Retinal pigment epithelial cell (primary cell): ENCODE measurements around the gene DEFB124.
"Not testable (repeated sequence)": the region's sequence is repeated elsewhere in the genome, so short reads cannot be mapped to it uniquely, and the experiment has no call there.

Source experiments
- DNase-seq: peaks from one replicate; pipeline ENCODE4 v3.0.0-alpha.2; 2010; ENCODE audit warnings: low read depth
- H3K4me3 ChIP-seq: 2 replicates; pipeline ENCODE4 v1.5.1; 2011; ENCODE audit warnings: mild to moderate bottlenecking, low read length, control low read depth, moderate library complexity
- CTCF ChIP-seq: conservative IDR thresholded peaks from 2 replicates; pipeline ENCODE4 v1.5.1; 2011; ENCODE audit warnings: low read depth, low read length, control low read depth, inconsistent platforms

The DEFB124 gene

DNA sequence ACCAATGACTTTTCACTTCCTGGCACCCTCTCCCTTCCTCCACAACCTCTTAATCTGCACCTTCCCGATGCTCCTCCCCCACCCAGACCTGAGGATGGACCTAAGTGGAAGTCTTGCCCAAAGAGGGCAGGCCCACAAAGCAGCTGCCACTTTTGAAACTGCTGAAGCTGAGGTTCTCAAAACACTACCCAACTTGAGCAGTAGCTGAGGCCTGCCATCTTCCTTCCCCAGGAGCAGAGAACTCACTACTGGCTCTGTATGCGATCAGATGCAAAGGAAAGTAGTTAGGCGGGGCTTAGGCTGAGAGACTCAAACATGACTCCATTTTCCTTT is 40.8 kb upstream of the DEFB124 start:
- no peak for DNase-seq
- TF ChIP-seq CTCF: no peak

DNA sequence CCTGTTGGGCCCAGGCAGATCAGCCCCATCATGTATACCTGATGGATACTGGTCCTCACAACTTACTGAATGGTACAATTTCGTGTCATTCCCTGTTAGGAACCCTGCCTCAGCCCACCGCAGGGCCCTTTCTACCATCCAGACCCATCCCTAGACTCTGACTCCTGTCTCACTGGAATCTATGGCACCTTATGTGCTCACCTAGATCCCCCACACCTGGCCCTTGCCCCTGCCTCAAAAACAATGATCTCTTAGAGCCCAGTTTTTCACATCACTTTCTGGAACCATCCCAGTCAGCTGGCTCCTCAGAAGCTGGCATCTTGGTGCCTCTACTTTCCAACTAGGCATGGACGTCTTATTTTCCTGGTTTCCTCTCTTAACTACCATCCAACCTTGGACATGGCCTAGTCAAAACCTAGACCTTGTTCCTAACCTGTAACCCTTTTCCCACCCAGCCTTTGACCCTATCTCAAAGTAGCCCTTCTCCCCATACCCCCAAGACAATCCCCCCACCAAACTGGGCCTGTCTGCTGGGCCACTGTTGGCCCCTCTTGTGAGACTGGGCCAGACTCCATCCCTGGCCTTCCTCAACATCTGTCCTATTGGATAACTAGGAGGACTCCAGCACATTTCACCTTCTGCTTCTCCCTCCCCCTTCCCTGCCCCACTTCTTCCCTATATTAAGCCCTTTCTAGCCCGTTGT is 40.3 kb upstream of the DEFB124 start:
- H3K4me3 ChIP-seq: peak overlapping the region; percentile 92
- DNase-seq: no peak
- TF ChIP-seq CTCF: no peak

More for the DNA sequence above, 40.8 kb upstream of the DEFB124 start:
- peak overlapping the region; percentile 92 for H3K4me3 ChIP-seq

DNA sequence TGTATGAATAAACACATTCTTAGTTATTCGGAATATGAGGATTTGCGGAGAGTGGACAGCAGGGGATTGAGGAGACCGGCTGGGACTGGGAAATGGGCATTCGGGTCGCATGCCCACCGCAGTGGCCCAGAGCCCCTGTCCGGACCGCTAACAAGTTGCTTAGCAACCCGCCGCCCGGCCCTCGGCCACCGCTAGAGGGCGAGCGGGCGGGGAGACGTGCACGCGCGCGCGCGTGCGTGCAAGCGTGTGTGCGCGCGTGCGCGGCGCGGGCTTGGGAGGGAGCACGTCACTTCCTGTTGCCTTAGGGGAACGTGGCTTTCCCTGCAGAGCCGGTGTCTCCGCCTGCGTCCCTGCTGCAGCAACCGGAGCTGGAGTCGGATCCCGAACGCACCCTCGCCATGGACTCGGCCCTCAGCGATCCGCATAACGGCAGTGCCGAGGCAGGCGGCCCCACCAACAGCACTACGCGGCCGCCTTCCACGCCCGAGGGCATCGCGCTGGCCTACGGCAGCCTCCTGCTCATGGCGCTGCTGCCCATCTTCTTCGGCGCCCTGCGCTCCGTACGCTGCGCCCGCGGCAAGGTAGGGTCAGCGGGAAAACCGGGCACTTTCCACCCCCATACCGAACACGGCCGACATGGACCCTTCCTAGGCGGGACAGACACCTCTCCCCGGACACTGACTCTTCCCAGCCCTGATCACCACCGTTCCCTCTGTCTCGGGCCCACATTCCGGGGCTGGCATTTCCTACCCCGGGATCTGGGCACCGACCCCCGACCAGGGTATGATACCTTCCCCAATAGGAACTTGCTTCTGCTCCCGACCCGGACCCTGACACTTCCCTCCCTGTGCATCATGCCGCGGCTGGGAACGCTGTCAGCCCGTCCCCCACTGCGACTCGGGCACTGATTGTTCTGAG is 39.5 kb upstream of the DEFB124 start, which contains the start of gene HM13:
HM13 (plus strand) TSS at position 289 of the 918 bp plus-strand sequence; CDS start at position 399, 110 bp downstream.
- peak within 1 kb of the TSS; percentile 92 for H3K4me3 ChIP-seq
- peak; percentile 74 for TF ChIP-seq CTCF
- DNase-seq: peak; percentile 80

GRCh38 chr20:31508517-31509244 is 33.8 kb upstream of the DEFB124 start:
- no peak for DNase-seq
- H3K4me3 ChIP-seq: no peak overlapping the region
- TF ChIP-seq CTCF: no peak

DNA sequence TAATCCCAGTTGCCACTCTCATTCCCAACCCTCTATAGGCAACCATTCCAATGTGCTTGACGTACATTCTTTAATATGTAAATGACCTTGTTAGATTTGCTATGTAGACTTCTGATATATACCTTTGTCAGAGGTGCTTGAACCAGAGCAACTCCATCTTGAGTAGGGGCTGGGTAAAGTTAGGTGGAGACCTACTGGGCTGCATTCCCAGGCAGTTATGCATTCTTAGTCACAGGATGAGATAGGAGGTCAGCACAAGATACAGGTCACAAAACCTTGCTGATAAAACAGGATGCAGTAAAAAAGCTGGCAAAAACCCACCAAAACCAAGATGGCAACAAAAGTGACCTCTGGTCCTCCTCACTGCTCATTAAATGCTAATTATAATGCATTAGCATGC is 31.0 kb upstream of the DEFB124 start:
- TF ChIP-seq CTCF: no peak
- H3K4me3 ChIP-seq: no peak overlapping the region
- DNase-seq: no peak

- TF ChIP-seq CTCF: peak; percentile 87
- peak; percentile 19 for DNase-seq
- not testable (repeated sequence) for H3K4me3 ChIP-seq
Observed at GRCh38 chr20:31502884-31503673, 28.2 kb upstream of the DEFB124 start.
